Calu3 (cell line): ENCODE results near the gene NOCT. TPM values are rescaled to one million over a fixed set of nuclear protein-coding genes. Genes with fewer than 3 reads are reported as not detected.
A peak's percentile ranks its signal among the peaks of the same experiment; 100 is the strongest.

Experiments
- Bru-seq: library from RNA; stranded (reverse); fragments of 400-500 nt; gene quantifications from one replicate; lab custom pipeline; 2021; lab: Mats Ljungman, UMichigan
- BruChase-seq, 2 experiments: library from RNA; stranded (reverse); fragments of 400-500 nt; gene quantifications; one replicate each; lab custom pipeline; 2021; lab: Mats Ljungman, UMichigan
- BruUV-seq: library from RNA; stranded (reverse); fragments of 400-500 nt; replicated peaks from 2 replicates; lab custom pipeline; 2021; lab: Mats Ljungman, UMichigan
- CTCF ChIA-PET: fragments of 300-600 bp; sonication (Branson Sonifier 250); formaldehyde crosslinking; loops from one replicate; lab custom pipeline; 2022; ENCODE audit warnings: antibody characterized with exemption; lab: Charles Lee
- DNase-seq: peaks from one replicate; pipeline ENCODE4 v3.0.0; 2022
- H3K27ac Mint-ChIP-seq: one replicate; pipeline ENCODE4 v1.8.0; 2022; ENCODE audit warnings: mixed read lengths; ENCODE audit not compliant: unreplicated experiment
- H3K27me3 Mint-ChIP-seq: one replicate; pipeline ENCODE4 v1.8.0; 2022; ENCODE audit warnings: mixed read lengths; ENCODE audit not compliant: unreplicated experiment
- H3K36me3 Mint-ChIP-seq: one replicate; pipeline ENCODE4 v1.8.0; 2022; ENCODE audit warnings: mild to moderate bottlenecking, moderate library complexity, mixed read lengths; ENCODE audit not compliant: insufficient read depth, unreplicated experiment
- H3K4me1 Mint-ChIP-seq: one replicate; pipeline ENCODE4 v1.8.0; 2022; ENCODE audit warnings: mild to moderate bottlenecking, low read depth, mixed read lengths; ENCODE audit not compliant: unreplicated experiment
- H3K4me3 Mint-ChIP-seq: one replicate; pipeline ENCODE4 v1.8.0; 2022; ENCODE audit warnings: mild to moderate bottlenecking, low read depth, moderate library complexity, mixed read lengths; ENCODE audit not compliant: unreplicated experiment
- H3K9me3 Mint-ChIP-seq: one replicate; pipeline ENCODE4 v1.8.0; 2022; ENCODE audit warnings: low read depth, mixed read lengths; ENCODE audit not compliant: unreplicated experiment
- intact Hi-C: fragments of 100-400 bp; cut with micrococcal nuclease; formaldehyde crosslinking; loops from one replicate; pipeline ENCODE4 v1.10.0; 2022; ENCODE audit not compliant: unreplicated experiment
- long read RNA-seq: library from polyadenylated mRNA; stranded (forward); transcript quantifications from one replicate; pipeline ENCODE4 v2.0.0, GENCODE V29; 2022
- total RNA-seq: library from RNA; stranded (reverse); gene quantifications from 2 replicates; pipeline ENCODE4 v1.2.3, GENCODE V29; 2022
- TF ChIP-seq, protein P1 (sequence below): fragments of 200-600 bp; IDR thresholded peaks from one replicate; pipeline ENCODE4 v1.8.0; 2022; ENCODE audit warnings: antibody characterized with exemption; ENCODE audit not compliant: unreplicated experiment

Gene NOCT, protein sequence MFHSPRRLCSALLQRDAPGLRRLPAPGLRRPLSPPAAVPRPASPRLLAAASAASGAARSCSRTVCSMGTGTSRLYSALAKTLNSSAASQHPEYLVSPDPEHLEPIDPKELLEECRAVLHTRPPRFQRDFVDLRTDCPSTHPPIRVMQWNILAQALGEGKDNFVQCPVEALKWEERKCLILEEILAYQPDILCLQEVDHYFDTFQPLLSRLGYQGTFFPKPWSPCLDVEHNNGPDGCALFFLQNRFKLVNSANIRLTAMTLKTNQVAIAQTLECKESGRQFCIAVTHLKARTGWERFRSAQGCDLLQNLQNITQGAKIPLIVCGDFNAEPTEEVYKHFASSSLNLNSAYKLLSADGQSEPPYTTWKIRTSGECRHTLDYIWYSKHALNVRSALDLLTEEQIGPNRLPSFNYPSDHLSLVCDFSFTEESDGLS
- total RNA-seq (11.4 and 17.3 TPM in 2 replicates), Bru-seq, nascent RNA (percentile 83 among the genes with signal in this experiment), BruChase-seq, experiment 1, labeled RNA remaining after a 6-hour chase (percentile 69 among the genes with signal in this experiment), BruChase-seq, experiment 2, labeled RNA remaining after a 2-hour chase (percentile 67 among the genes with signal in this experiment)
- long read RNA-seq, partial matches to known transcripts = 0 of 4 reads
- long read RNA-seq, other reads (novel, unspliced or antisense) = 3 of 4 reads

DNA sequence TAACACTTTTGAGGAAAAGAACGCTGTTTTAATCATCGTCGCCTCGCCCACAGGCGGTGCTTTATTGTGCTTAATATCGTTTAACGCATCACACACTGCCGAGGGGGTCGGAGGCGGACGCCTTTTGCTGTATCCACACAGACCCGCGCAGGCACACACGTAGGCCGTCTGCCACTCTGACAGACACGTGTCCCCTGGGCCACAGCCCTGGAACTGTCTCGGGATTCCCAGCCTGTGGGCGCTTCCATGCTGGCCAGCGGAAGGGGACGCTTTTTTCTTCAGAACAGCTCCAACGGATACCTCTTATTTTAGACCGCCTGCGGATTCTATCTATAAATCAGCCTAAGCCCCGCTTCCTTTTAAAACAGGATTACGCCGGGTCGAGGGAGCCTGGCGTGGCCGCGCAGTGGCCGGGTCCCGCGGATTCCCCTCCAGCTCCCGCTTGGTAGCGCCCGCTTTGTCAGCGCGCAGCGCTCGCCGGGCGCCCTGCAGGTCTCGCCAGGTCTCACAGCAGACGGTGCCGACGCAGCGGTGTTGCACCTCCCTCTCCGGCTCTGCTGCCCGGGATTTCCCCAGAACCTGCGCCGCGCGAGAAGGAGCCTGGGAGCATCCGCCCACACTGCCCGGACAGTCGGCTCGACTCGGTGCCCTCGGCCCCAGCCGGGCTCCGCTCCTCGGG, at the start of gene NOCT:
TSS of gene NOCT (plus strand) at position 513 of the 679 bp plus-strand sequence. CDS start 201 bp downstream, outside the sequence.
- peak; percentile 87 for DNase-seq
- Mint-ChIP-seq H3K4me1 (peaks cover 48% of the 10 kb centered on the region), H3K4me3 (peak within 1 kb of the TSS; percentile 40), H3K27me3 (no peaks in the 10 kb centered on the region), H3K27ac (peak within 1 kb of the TSS; percentile 81), H3K36me3 (peaks cover 38% of the 10 kb centered on the region), H3K9me3 (peaks cover 2% of the 10 kb centered on the region)
- CTCF ChIA-PET = interaction anchor here (1.0 to 2.3 kb wide), 2 partner anchors 15 to 67 kb away, joined by 4 to 11 read pairs; no protein-coding TSS in a partner anchor
- intact Hi-C loops = no loop called here
- BruUV-seq = no TSS peak
- TF ChIP-seq, protein P1, sequence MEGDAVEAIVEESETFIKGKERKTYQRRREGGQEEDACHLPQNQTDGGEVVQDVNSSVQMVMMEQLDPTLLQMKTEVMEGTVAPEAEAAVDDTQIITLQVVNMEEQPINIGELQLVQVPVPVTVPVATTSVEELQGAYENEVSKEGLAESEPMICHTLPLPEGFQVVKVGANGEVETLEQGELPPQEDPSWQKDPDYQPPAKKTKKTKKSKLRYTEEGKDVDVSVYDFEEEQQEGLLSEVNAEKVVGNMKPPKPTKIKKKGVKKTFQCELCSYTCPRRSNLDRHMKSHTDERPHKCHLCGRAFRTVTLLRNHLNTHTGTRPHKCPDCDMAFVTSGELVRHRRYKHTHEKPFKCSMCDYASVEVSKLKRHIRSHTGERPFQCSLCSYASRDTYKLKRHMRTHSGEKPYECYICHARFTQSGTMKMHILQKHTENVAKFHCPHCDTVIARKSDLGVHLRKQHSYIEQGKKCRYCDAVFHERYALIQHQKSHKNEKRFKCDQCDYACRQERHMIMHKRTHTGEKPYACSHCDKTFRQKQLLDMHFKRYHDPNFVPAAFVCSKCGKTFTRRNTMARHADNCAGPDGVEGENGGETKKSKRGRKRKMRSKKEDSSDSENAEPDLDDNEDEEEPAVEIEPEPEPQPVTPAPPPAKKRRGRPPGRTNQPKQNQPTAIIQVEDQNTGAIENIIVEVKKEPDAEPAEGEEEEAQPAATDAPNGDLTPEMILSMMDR = no peak

DNA sequence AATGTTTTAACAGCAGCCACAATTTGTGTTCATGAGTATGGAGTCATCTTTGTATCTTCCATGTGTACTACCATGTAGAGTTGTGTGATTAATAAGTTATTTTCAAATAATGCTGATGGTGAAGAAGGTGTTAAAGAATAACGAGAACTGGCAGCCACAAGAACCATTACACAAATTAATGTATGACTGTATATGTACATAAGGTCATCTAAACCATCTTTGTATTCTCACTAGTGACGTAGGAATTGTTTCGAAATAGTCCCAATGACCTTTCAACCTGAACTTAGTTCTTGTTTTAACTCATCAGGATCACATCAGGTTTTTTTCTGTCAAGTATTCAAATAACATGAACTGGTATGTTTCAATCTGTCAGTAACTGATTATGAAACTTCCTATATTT, 48.3 kb upstream of the NOCT start:
- intact Hi-C loops = no loop called here
- Mint-ChIP-seq H3K4me3 (no peak overlapping the region), H3K27me3 (no peaks in the 10 kb centered on the region), H3K27ac (no peak overlapping the region), H3K9me3 (no peaks in the 10 kb centered on the region), H3K36me3 (no peaks in the 10 kb centered on the region), H3K4me1 (no peaks in the 10 kb centered on the region)
- CTCF ChIA-PET = no interaction called here
- BruUV-seq = no TSS peak
- TF ChIP-seq, protein P1 = no peak
- no peak for DNase-seq

DNA sequence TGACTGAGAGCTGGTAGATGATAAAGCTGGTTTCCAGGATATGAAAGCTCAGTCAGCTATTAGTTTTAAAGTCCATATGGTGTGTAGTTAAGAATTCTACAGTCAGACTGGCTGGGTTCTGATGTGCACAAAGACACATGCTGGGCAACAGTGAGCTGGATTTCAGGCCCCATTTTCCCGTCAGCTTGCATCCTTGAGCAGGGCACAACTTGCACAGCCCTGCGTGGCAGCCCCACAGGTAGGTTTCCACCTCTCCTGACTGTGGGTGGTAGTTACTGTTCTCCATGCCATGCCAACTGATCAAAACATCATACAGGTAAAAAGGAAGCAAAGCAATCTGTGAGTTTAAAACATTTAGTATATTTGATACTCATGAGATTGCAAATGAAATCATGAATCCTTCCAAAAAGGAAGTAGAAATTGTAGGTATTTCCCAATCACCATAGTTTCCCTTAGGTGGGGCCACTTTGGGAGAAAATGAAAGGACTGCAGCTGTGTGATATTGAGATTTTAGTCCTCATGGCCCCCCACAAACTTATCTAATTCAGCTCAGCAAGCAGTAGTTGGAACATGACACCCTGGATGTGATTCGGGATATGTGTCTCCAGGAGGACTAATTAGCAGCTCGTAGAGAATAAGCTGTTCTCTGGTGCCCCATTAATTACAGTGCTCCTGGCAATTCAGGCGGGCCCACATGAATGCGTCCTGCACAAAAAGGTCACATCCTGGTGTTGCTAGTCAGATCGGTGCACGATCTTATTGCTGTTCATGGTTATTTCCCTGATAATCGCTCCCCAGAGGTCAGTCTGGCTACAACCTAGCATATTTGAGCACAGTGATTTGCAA, 42.4 kb upstream of the NOCT start:
- Mint-ChIP-seq H3K36me3 (no peaks in the 10 kb centered on the region), H3K27ac (no peak overlapping the region), H3K9me3 (no peaks in the 10 kb centered on the region), H3K27me3 (no peaks in the 10 kb centered on the region), H3K4me1 (no peaks in the 10 kb centered on the region), H3K4me3 (no peak overlapping the region)
- BruUV-seq = no TSS peak
- DNase-seq = no peak
- intact Hi-C loops = no loop called here
- CTCF ChIA-PET = no interaction called here
- TF ChIP-seq, protein P1 = no peak

DNA sequence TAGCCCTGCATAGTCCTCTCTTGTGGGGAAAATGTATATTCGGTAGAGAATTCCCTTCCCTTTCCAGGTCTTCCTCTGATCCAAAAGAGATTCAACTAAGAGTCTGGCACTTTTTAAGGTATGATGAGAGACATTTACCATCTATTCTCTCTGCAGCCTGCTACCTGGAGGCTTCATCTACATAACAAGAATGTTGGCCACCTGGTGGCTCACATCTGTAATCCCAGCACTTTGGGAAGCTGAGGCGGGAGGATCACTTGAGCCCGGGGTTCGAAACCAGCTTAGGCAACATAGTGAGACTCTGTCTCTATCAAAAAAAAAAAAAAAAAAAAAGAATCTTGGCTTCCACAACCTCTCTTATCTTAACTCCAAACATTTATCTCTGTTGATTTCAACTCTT, 40.4 kb upstream of the NOCT start:
- intact Hi-C loops = no loop called here
- BruUV-seq = no TSS peak
- no peak for DNase-seq
- Mint-ChIP-seq H3K27me3 (no peaks in the 10 kb centered on the region), H3K4me1 (no peaks in the 10 kb centered on the region), H3K36me3 (no peaks in the 10 kb centered on the region), H3K4me3 (no peak overlapping the region), H3K27ac (no peak overlapping the region), H3K9me3 (no peaks in the 10 kb centered on the region)
- CTCF ChIA-PET = no interaction called here
- TF ChIP-seq, protein P1 = no peak
